ENCODE measurements around the gene CDON.

CDON gene

DNA sequence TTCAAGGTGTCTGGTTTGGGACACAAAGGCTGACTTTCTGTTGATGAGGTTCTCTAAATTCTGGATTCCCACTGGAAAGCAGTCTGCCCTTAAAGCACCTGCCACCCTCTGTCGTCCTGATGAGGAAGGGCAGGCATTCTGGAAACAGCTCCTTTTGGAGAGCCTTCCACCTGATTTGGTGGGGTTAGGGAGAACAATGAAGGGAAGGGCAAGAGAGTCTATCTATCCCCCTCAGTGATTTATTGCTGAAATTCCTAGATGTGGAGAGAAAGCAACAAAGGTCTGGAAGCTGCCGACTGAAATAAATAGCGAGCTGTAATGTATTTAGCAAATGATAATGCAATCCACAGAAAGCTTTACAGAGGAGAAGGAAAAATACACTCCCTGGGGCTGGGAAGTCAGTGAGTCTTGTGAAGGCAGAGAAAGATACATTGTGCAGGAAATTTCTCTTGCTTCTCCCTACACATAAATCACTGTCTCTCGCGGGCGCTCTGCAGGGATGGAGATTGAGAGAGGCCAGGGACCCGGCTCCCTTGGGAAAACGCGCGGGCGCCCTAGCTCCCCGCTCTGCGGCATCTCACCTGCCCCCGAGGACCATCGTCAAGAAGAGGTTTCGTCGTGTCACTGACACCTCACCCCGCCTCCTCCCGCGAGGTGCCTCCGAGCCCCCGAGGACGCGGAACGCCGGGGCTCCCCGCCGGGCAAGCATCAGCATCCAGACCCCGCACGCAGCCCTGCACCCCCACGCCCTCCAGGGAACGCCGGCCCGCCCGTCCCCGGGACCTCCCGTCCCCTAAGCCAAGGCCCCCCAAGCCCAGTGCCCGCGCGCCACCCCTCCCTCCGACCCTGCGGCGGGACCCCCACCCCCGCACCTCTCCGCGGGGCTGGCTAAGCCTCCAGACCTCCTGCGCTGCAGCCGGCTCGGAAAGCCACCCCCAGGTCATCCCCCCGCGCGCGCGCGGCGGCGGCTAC, 673 bp downstream of the CDON start:
- Histone ChIP-seq H3K4me3 (IDR thresholded peaks at IDR 0.05; ENCODE audit: insufficient read depth, low read depth, low read length) (no peak overlapping the region), H3K79me2 (ENCODE audit: insufficient read depth, low read depth) (no peaks in the 10 kb centered on the region), H3K27me3 (ENCODE audit: insufficient read depth, low read depth) (no peaks in the 10 kb centered on the region), H2AFZ (ENCODE audit: low read depth) (peak overlapping the region; percentile 59), H3K36me3 (ENCODE audit: insufficient read depth) (no peaks in the 10 kb centered on the region), H3K4me2 (peak overlapping the region; percentile 89), H3K9ac (peak overlapping the region; percentile 22; the same call in 1 of the 2 replicates), H4K20me1 (ENCODE audit: insufficient read depth) (no peaks in the 10 kb centered on the region), H3K27ac (no peak overlapping the region), H3K4me1 (ENCODE audit: low read depth, poor library complexity, severe bottlenecking) (peaks cover 14% of the 10 kb centered on the region)
- TF ChIP-seq, protein P1, sequence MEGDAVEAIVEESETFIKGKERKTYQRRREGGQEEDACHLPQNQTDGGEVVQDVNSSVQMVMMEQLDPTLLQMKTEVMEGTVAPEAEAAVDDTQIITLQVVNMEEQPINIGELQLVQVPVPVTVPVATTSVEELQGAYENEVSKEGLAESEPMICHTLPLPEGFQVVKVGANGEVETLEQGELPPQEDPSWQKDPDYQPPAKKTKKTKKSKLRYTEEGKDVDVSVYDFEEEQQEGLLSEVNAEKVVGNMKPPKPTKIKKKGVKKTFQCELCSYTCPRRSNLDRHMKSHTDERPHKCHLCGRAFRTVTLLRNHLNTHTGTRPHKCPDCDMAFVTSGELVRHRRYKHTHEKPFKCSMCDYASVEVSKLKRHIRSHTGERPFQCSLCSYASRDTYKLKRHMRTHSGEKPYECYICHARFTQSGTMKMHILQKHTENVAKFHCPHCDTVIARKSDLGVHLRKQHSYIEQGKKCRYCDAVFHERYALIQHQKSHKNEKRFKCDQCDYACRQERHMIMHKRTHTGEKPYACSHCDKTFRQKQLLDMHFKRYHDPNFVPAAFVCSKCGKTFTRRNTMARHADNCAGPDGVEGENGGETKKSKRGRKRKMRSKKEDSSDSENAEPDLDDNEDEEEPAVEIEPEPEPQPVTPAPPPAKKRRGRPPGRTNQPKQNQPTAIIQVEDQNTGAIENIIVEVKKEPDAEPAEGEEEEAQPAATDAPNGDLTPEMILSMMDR (conservative IDR thresholded peaks at IDR 0.05; ENCODE audit: low read depth, low read length), result no peak

GRCh38 chr11:126060757-126061171, 1.9 kb downstream of the CDON start:
- TF ChIP-seq, protein P1 (conservative IDR thresholded peaks at IDR 0.05; ENCODE audit: low read depth, low read length), result no peak
- Histone ChIP-seq H3K27ac (no peak overlapping the region), H3K36me3 (ENCODE audit: insufficient read depth) (no peaks in the 10 kb centered on the region), H3K27me3 (ENCODE audit: insufficient read depth, low read depth) (no peaks in the 10 kb centered on the region), H3K79me2 (ENCODE audit: insufficient read depth, low read depth) (no peaks in the 10 kb centered on the region), H3K4me3 (IDR thresholded peaks at IDR 0.05; ENCODE audit: insufficient read depth, low read depth, low read length) (no peak overlapping the region), H3K4me2 (peak overlapping the region; percentile 89; the same call in 1 of the 2 replicates), H4K20me1 (ENCODE audit: insufficient read depth) (no peaks in the 10 kb centered on the region), H2AFZ (ENCODE audit: low read depth) (no peak overlapping the region), H3K4me1 (ENCODE audit: low read depth, poor library complexity, severe bottlenecking) (peaks cover 14% of the 10 kb centered on the region), H3K9ac (no peak overlapping the region)

- Histone ChIP-seq H3K9ac (no peak overlapping the region), H4K20me1 (ENCODE audit: insufficient read depth) (no peaks in the 10 kb centered on the region), H3K4me2 (no peak overlapping the region), H3K4me3 (IDR thresholded peaks at IDR 0.05; ENCODE audit: insufficient read depth, low read depth, low read length) (no peak overlapping the region), H3K27ac (no peak overlapping the region), H3K36me3 (ENCODE audit: insufficient read depth) (no peaks in the 10 kb centered on the region), H2AFZ (ENCODE audit: low read depth) (no peak overlapping the region), H3K4me1 (ENCODE audit: low read depth, poor library complexity, severe bottlenecking) (peaks cover 14% of the 10 kb centered on the region), H3K79me2 (ENCODE audit: insufficient read depth, low read depth) (no peaks in the 10 kb centered on the region), H3K27me3 (ENCODE audit: insufficient read depth, low read depth) (no peaks in the 10 kb centered on the region)
- TF ChIP-seq, protein P1 (conservative IDR thresholded peaks at IDR 0.05; ENCODE audit: low read depth, low read length), result no peak
These were observed 3.4 kb downstream of the CDON start for GRCh38 chr11:126059238-126059781.

GRCh38 chr11:126058105-126058874, 4.4 kb downstream of the CDON start:
- no peaks in the 10 kb centered on the region for H3K36me3 ChIP-seq (ENCODE audit: insufficient read depth)
- peaks cover 14% of the 10 kb centered on the region for H3K4me1 ChIP-seq (ENCODE audit: low read depth, poor library complexity, severe bottlenecking)
- no peak overlapping the region for H2AFZ ChIP-seq (ENCODE audit: low read depth)
- TF ChIP-seq, protein P1 (conservative IDR thresholded peaks at IDR 0.05; ENCODE audit: low read depth, low read length), result no peak
- no peaks in the 10 kb centered on the region for H3K27me3 ChIP-seq (ENCODE audit: insufficient read depth, low read depth)
- no peak overlapping the region for H3K9ac ChIP-seq
- no peak overlapping the region for H3K4me2 ChIP-seq
- no peaks in the 10 kb centered on the region for H4K20me1 ChIP-seq (ENCODE audit: insufficient read depth)
- no peaks in the 10 kb centered on the region for H3K79me2 ChIP-seq (ENCODE audit: insufficient read depth, low read depth)
- H3K27ac ChIP-seq, result no peak overlapping the region
- no peak overlapping the region for H3K4me3 ChIP-seq (IDR thresholded peaks at IDR 0.05; ENCODE audit: insufficient read depth, low read depth, low read length)
